G401 (cell line): ENCODE data around the gene SURF2. TPM values are rescaled to one million over a fixed set of nuclear protein-coding genes. Genes with fewer than 3 reads are reported as not detected.
A peak's percentile ranks its signal among the peaks of the same experiment; 100 is the strongest.

Experiments used
- DNase-seq: peaks from one replicate; pipeline ENCODE4 v3.0.0-alpha.2; 2015; ENCODE audit warnings: low spot score
- in situ Hi-C: cut with HindIII; loops from 2 replicates; pipeline ENCODE4 v1.10.0; 2016; ENCODE audit warnings: low sequenced_read_pairs, mixed read lengths
- total RNA-seq: library from RNA; depleted of rRNA; stranded (reverse); fragments of >200 nt; shearing (Covaris generic); gene quantifications from 2 replicates; pipeline ENCODE4 v1.2.3, GENCODE V29; 2014

SURF2 gene
- total RNA-seq, 1 experiment from 2014 or later: 47.5 TPM

- DNase-seq: no peak
Observed at GRCh38 chr9:133351526-133351907, 4.8 kb upstream of the SURF2 start.

GRCh38 chr9:133351908-133352634, 4.3 kb upstream of the SURF2 start:
- in situ Hi-C loops: no loop called here
- peak; percentile 45 for DNase-seq

More at GRCh38 chr9:133351526-133351907, 4.8 kb upstream of the SURF2 start:
- in situ Hi-C loops: no loop called here

- DNase-seq: no peak
- in situ Hi-C loops: no loop called here
Observed at GRCh38 chr9:133352635-133353340, 3.6 kb upstream of the SURF2 start.

- in situ Hi-C loops: no loop called here
- DNase-seq: no peak
Observed at GRCh38 chr9:133353548-133353947, 2.8 kb upstream of the SURF2 start.

GRCh38 chr9:133354766-133355165, 1.6 kb upstream of the SURF2 start:
- no peak for DNase-seq
- in situ Hi-C loops: no loop called here

GRCh38 chr9:133355881-133356357, 431 bp upstream of the SURF2 start:
- in situ Hi-C loops: no loop called here
- peak; percentile 50 for DNase-seq

- in situ Hi-C loops: no loop called here
- DNase-seq: no peak
Observed at GRCh38 chr9:133357656-133358055, 1.3 kb downstream of the SURF2 start.

- peak; percentile 74 for DNase-seq
- in situ Hi-C loops: no loop called here
Observed at GRCh38 chr9:133359399-133360175, 3.2 kb downstream of the SURF2 start.

- in situ Hi-C loops: no loop called here
Observed at GRCh38 chr9:133360400-133361393, 4.3 kb downstream of the SURF2 start.

GRCh38 chr9:133361507-133362092, 5.2 kb downstream of the SURF2 start:
- in situ Hi-C loops: no loop called here
- no peak for DNase-seq

More at GRCh38 chr9:133360400-133361393, 4.3 kb downstream of the SURF2 start:
- DNase-seq: no peak

- DNase-seq: no peak
- in situ Hi-C loops: no loop called here
Observed at GRCh38 chr9:133362359-133363044, 6.2 kb downstream of the SURF2 start.

- in situ Hi-C loops: no loop called here
- no peak for DNase-seq
Observed at GRCh38 chr9:133366435-133366834, 10.1 kb downstream of the SURF2 start.

GRCh38 chr9:133367221-133367620, 10.9 kb downstream of the SURF2 start:
- no peak for DNase-seq
- in situ Hi-C loops: no loop called here

GRCh38 chr9:133367778-133368177, 11.4 kb downstream of the SURF2 start:
- in situ Hi-C loops: no loop called here

GRCh38 chr9:133368249-133368881, 12.0 kb downstream of the SURF2 start:
- peak; percentile 71 for DNase-seq
- in situ Hi-C loops: no loop called here

More at GRCh38 chr9:133367778-133368177, 11.4 kb downstream of the SURF2 start:
- DNase-seq: no peak

- no peak for DNase-seq
- in situ Hi-C loops: no loop called here
Observed at GRCh38 chr9:133369422-133369821, 13.1 kb downstream of the SURF2 start.

- no peak for DNase-seq
- in situ Hi-C loops: no loop called here
Observed at GRCh38 chr9:133369933-133370332, 13.6 kb downstream of the SURF2 start.
